MCF 10A (cell line): ENCODE data around the gene COL6A2. TPM values are rescaled to one million over a fixed set of nuclear protein-coding genes. Genes with fewer than 3 reads are reported as not detected.

ENCODE experiments used
- BruUV-seq: library from RNA; stranded (reverse); fragments of 400-500 nt; replicated peaks from 2 replicates; lab custom pipeline; 2021; lab: Mats Ljungman, UMichigan
- CTCF ChIA-PET: fragments of 300-600 bp; sonication (Branson Sonifier 250); formaldehyde crosslinking; extraction: SDS; loops from one replicate; lab custom pipeline; 2021; ENCODE audit warnings: antibody characterized with exemption, inconsistent platforms; lab: Yijun Ruan, JAX
- POLR2A ChIA-PET: fragments of 300-600, 350-650 bp; sonication (Branson Sonifier 250); formaldehyde crosslinking; extraction: SDS; loops from one replicate; lab custom pipeline; 2020; ENCODE audit warnings: antibody characterized with exemption, inconsistent platforms; lab: Yijun Ruan, JAX
- DNase-seq: peaks from one replicate; pipeline ENCODE4 v3.0.0-alpha.2; 2018; ENCODE audit not compliant: unreplicated experiment
- H3K27ac Mint-ChIP-seq: one replicate; pipeline ENCODE4 v1.8.0; 2022; ENCODE audit warnings: mild to moderate bottlenecking, low read depth, mixed read lengths; ENCODE audit not compliant: unreplicated experiment
- H3K27me3 Mint-ChIP-seq: one replicate; pipeline ENCODE4 v1.8.0; 2022; ENCODE audit warnings: mixed read lengths; ENCODE audit not compliant: insufficient read depth, unreplicated experiment
- H3K36me3 Mint-ChIP-seq: one replicate; pipeline ENCODE4 v1.8.0; 2022; ENCODE audit warnings: mild to moderate bottlenecking, moderate library complexity, mixed read lengths; ENCODE audit not compliant: insufficient read depth, unreplicated experiment
- H3K4me1 Mint-ChIP-seq: one replicate; pipeline ENCODE4 v1.8.0; 2022; ENCODE audit warnings: mixed read lengths; ENCODE audit not compliant: insufficient read depth, unreplicated experiment
- H3K4me3 Mint-ChIP-seq: one replicate; pipeline ENCODE4 v1.8.0; 2022; ENCODE audit warnings: mild to moderate bottlenecking, moderate library complexity, mixed read lengths; ENCODE audit not compliant: unreplicated experiment
- H3K9me3 Mint-ChIP-seq: one replicate; pipeline ENCODE4 v1.8.0; 2022; ENCODE audit warnings: mixed read lengths; ENCODE audit not compliant: unreplicated experiment
- CTCF ChIP-seq: fragments of 200-600 bp; IDR thresholded peaks from one replicate; pipeline ENCODE4 v1.8.0; 2022; ENCODE audit warnings: antibody characterized with exemption, mild to moderate bottlenecking; ENCODE audit not compliant: unreplicated experiment
- intact Hi-C: fragments of 100-400 bp; cut with micrococcal nuclease; formaldehyde crosslinking; loops from 2 replicates; pipeline ENCODE4 v1.14.1; 2022
- total RNA-seq: library from RNA; stranded (reverse); gene quantifications from 2 replicates; pipeline ENCODE4 v1.2.3, GENCODE V29; 2022

COL6A2 gene
- total RNA-seq, 1 experiment from 2014 or later: 0.61 TPM

- CTCF ChIA-PET: no interaction called here
- Mint-ChIP-seq H3K4me3 (no peak overlapping the region), H3K27me3 (peaks cover 25% of the 10 kb centered on the region), H3K27ac (no peak overlapping the region), H3K4me1 (no peaks in the 10 kb centered on the region), H3K9me3 (no peaks in the 10 kb centered on the region), H3K36me3 (no peaks in the 10 kb centered on the region)
- POLR2A ChIA-PET: no interaction called here
- TF ChIP-seq CTCF: no peak
- DNase-seq: no peak
- no TSS peak for BruUV-seq
- intact Hi-C loops: no loop called here
These were observed 19.5 kb upstream of the COL6A2 start for GRCh38 chr21:46078322-46078977.

- ChIA-PET POLR2A (no interaction called here), CTCF (no interaction called here)
- DNase-seq: no peak
- Mint-ChIP-seq H3K27ac (no peak overlapping the region), H3K27me3 (peaks cover 25% of the 10 kb centered on the region), H3K36me3 (no peaks in the 10 kb centered on the region), H3K4me1 (no peaks in the 10 kb centered on the region), H3K4me3 (no peak overlapping the region), H3K9me3 (no peaks in the 10 kb centered on the region)
- TF ChIP-seq CTCF: no peak
- intact Hi-C loops: no loop called here
- no TSS peak for BruUV-seq
These were observed 18.9 kb upstream of the COL6A2 start for GRCh38 chr21:46078978-46079351.

DNA sequence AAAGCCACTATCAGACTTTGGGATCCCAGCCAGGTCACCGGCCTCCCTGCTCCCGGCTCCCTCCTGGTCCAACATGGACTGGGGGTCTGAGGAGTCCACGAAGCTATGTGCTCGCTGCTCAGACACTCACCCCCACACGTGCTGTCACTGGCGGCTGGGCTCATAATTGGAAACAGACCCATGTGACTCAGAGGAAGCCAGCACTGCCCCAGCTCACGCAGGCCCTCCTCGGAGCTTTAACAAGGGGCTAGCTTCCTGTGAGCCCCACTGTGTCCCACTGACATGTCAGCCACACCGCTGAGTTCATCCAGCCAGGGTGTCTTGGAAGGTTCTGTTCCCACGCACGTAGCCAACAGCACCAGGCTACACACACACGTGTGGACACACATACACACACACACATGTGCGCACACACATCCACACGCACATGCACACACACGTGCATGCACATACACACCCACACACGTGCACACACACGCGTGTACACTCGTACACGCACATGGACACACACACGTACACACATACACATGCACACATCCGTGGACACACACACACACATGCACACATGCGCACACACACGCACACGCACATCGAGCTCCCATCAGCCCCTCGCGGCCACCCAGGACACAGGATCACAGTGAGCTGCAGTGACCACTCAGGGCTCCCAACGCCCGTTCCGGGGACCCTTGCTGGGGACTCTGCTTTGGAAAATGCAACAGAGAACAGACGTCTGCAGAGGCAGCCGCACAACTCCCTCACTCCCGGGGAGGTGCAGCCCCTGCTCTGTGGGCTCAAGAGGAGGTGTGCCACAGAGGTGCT lies 18.4 kb upstream of the COL6A2 start:
- Mint-ChIP-seq H3K9me3 (no peaks in the 10 kb centered on the region), H3K4me3 (no peak overlapping the region), H3K4me1 (no peaks in the 10 kb centered on the region), H3K36me3 (no peaks in the 10 kb centered on the region), H3K27me3 (peaks cover 24% of the 10 kb centered on the region), H3K27ac (no peak overlapping the region)
- POLR2A ChIA-PET: no interaction called here
- BruUV-seq: no TSS peak
- no peak for DNase-seq
- no peak for TF ChIP-seq CTCF
- CTCF ChIA-PET: no interaction called here
- intact Hi-C loops: no loop called here

DNA sequence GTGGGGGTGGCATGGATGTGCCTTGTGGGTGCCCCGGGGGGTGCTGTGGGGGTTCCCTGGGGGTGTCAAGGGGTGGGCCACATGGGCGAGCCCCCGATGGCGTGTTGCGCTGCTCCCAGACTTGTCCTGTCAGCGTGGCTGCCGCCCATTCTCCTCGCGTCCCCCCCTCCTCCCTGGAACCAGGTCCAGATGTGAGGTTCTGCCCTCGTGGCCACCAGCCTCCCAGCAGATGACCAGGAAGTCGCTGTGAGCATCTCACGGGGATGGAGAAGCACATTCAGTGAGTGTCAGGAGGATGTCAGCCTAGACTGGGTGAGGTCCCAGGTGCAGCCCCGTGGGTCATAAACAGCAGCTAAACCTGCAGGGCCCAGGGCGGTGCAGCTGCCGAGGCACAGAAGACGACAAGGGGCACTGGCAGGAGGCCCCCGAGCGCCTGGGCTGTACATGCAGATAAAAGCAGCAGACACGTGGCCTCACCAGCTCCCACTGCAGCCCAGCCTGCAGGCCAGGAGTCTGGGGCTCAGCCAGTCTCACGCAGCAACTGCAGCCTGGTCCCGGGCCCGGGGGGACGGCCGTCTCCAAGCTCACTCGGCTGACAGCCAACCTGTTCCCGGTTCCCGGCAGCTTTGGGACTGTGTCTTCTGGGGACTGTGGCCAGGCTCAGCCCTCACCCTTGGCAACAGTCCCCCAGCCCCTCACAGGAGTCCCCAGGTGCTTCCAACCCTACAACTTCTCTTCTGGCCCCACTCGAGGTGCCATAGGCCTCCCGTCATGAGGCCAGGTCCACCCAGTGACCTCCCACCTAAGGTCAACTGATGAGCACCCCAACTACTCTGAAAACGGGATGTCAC lies 17.5 kb upstream of the COL6A2 start:
- BruUV-seq: no TSS peak
- H3K27ac Mint-ChIP-seq: no peak overlapping the region
- H3K4me3 Mint-ChIP-seq: no peak overlapping the region
- H3K4me1 Mint-ChIP-seq: no peaks in the 10 kb centered on the region
- no peak for DNase-seq
- CTCF ChIA-PET: no interaction called here
- no peaks in the 10 kb centered on the region for H3K9me3 Mint-ChIP-seq
- no peak for TF ChIP-seq CTCF
- H3K36me3 Mint-ChIP-seq: no peaks in the 10 kb centered on the region
- peaks cover 15% of the 10 kb centered on the region for H3K27me3 Mint-ChIP-seq
- intact Hi-C loops: no loop called here
- POLR2A ChIA-PET: no interaction called here
